GM06990 (cell line): ENCODE data around the gene OVOL3.

Source experiments
- DNase-seq: peaks from one replicate; pipeline ENCODE4 v3.0.0-alpha.2; 2011; ENCODE audit not compliant: insufficient read length; ENCODE audit errors: extremely low read depth
- H3K27me3 ChIP-seq: replicated peaks from 2 replicates; pipeline ENCODE4 v1.6.0; 2011; ENCODE audit warnings: low read length; ENCODE audit not compliant: control insufficient read depth, insufficient read depth
- H3K36me3 ChIP-seq: 2 replicates; pipeline ENCODE4 v1.5.1; 2011; ENCODE audit warnings: low read length; ENCODE audit not compliant: control insufficient read depth, insufficient read depth
- H3K4me3 ChIP-seq: replicated peaks from 2 replicates; pipeline ENCODE4 v1.5.1; 2011; ENCODE audit warnings: low read depth, mild to moderate bottlenecking, control low read depth, low read length
- CTCF ChIP-seq: IDR thresholded peaks from 2 replicates; pipeline ENCODE4 v1.5.1; 2011; ENCODE audit warnings: low read length, control low read depth, mild to moderate bottlenecking, inconsistent platforms; ENCODE audit not compliant: insufficient read depth, poor library complexity, severe bottlenecking

The OVOL3 gene

GRCh38 chr19:36103040-36103626 lies 7.8 kb upstream of the OVOL3 start:
- peaks cover 42% of the 10 kb centered on the region for H3K36me3 ChIP-seq
- no peak for DNase-seq
- H3K27me3 ChIP-seq, result no peaks in the 10 kb centered on the region
- H3K4me3 ChIP-seq, result no peak overlapping the region
- no peak for TF ChIP-seq CTCF

GRCh38 chr19:36103842-36104552 lies 6.9 kb upstream of the OVOL3 start:
- no peak for TF ChIP-seq CTCF
- Histone ChIP-seq H3K36me3 (peaks cover 42% of the 10 kb centered on the region), H3K4me3 (no peak overlapping the region), H3K27me3 (no peaks in the 10 kb centered on the region)
- DNase-seq, result no peak

DNA sequence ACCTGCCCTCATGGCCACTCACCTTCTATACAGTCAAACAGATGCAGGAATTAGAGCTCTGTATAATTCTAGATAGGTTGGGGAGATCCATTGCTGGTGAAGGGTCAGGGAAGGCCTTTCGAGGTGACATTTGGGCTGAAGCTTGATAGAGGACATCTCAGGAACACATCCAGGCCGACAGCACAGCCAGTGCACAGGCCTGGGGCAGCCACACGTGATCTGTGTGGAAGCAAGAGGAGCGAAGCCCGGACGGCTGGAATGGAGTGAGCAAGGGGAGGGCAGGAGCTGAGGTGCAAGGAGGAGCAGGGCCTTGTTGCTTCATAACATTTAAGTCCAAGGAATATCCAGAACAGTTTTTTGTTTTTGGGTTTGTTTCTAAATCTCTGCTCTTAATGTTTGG lies 4.5 kb upstream of the OVOL3 start:
- peaks cover 31% of the 10 kb centered on the region for H3K36me3 ChIP-seq
- H3K4me3 ChIP-seq, result no peak overlapping the region
- DNase-seq, result no peak
- H3K27me3 ChIP-seq, result no peaks in the 10 kb centered on the region
- no peak for TF ChIP-seq CTCF

GRCh38 chr19:36106991-36107390 lies 4.0 kb upstream of the OVOL3 start:
- H3K36me3 ChIP-seq, result peaks cover 25% of the 10 kb centered on the region
- no peak for TF ChIP-seq CTCF
- no peak for DNase-seq

DNA sequence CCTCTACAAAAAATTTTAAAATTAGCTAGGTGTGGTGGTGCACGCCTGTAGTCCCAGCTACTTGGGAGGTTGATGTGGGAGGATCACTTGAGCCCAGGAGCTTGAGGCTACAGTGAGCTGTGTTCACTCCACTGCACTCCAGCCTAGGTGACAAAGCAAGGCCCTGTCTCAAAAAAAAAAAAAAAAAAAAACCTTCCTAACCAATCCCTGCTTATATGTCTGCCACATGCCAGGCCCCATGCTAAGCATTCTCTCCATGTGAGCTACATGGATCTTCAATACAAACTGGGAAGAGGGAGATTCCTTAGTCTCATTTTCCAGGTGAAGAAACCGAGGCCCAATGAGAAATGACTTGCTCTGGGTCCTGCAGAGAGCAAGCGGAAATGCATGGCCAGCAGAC lies 2.3 kb upstream of the OVOL3 start:
- Histone ChIP-seq H3K4me3 (no peak overlapping the region), H3K36me3 (peaks cover 24% of the 10 kb centered on the region), H3K27me3 (no peaks in the 10 kb centered on the region)
- no peak for DNase-seq
- TF ChIP-seq CTCF, result no peak

More at GRCh38 chr19:36106991-36107390, 4.0 kb upstream of the OVOL3 start:
- Histone ChIP-seq H3K4me3 (no peak overlapping the region), H3K27me3 (no peaks in the 10 kb centered on the region)
